Hair follicle dermal papilla cell (primary cell): ENCODE data around the gene GPATCH1. TPM values are rescaled to one million over a fixed set of nuclear protein-coding genes. Genes with fewer than 3 reads are reported as not detected.

ENCODE experiments used
- small RNA-seq: library from RNA; depleted of rRNA; stranded (forward); fragments of <200 nt; gene quantifications from one replicate; pipeline ENCODE3, GENCODE V24; 2012
- total RNA-seq: library from RNA; depleted of rRNA; stranded (reverse); fragments of >200 nt; gene quantifications from 2 replicates; pipeline ENCODE4 v1.2.3, GENCODE V29; 2012

Gene GPATCH1
- 6.2 and 7.5 TPM in 2 replicates for total RNA-seq

DNA sequence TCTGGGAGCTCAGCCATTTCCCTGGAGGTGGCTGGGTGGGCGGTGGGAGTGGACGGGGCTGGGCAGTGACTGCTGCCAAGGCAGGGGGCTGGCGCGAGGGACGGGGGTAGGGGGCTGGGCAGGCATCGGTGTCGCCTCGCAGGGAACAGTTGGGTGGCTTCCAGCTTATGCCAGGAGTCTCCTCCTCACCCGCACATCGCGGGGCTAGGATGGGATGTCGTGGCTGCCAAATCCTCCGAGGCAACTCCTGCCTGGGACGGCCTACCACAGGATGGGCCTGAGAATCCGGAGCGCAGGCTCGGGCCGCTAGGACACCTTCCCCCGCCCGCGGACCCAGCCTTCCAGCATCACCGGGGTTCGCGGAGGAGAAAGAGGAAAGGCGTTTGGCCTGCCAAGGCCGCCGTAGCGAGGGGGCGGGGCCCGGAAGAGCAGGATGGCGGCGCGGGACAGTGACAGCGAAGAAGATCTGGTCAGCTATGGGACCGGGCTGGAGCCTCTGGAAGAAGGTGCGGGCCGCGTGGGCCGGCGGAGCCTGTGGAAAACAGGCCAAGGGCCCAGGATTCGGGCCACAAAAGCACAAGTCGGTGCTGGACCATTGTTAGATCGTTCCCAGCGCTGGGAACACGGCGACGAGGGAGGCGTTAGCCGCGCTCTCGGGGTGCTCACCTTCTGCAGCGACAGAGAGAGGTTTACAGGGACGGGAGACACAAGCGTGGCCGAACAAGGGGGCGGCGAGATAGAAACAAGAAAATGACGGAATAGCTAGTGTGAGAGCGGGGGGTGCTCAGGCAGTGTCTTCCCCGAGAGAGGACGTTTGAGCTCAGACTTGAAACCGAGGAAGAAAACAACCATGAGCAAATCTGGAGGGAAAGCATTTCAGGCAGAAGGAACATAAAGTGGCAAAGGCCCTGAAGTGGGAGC lies at the start of gene GPATCH1:
Gene GPATCH1, plus strand, starts transcription at position 421 of the 921 bp plus-strand sequence. Its CDS starts 13 bp downstream, at position 434.

DNA sequence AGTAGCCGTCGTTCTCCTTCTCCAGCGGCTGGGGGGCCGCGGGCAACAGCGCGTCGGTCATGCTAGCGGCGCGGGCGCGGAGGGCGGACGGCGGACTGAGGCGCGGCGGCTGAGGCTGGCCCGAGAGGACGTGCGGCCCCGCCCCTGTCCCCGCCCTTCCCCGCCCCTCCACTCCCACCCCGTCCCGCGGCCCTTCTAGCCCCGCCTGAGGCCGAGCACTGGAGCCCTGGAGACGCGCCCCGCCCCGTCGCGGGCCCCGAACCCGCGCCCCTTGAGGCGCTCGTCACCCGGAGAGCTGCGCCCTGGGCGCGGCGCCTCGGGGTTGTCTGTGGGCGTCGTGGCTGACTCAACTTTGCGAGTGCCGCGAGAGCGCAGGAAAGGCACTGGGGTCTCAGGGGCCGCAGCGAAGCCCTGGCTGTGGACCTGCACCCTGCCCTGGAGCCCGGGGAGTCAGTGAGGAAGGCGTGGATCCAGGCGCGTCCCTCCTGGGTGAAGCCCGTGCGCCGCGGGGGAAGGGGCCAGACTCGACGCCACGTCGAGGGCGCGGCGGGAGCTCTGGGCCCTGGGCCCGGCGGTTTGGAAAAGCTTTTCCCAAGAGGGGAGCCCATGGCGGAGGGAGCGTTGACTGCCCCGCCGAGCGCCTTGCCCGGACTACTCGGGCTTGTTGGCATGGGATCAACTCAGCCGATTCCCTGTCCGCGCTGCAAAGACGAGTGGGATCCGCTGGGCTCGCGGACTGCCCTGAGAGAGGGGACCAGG lies 16.0 kb upstream of the GPATCH1 start, which contains the start of gene RHPN2:
Gene RHPN2, minus strand, starts transcription at position 97 of the 759 bp plus-strand sequence. Its CDS starts 36 bp downstream, at position 61.

GRCh38 chr19:33132021-33132420 lies 51.0 kb downstream of the GPATCH1 start, which contains the start of gene WDR88:
Gene WDR88, plus strand, starts transcription at chr19:33132114. Its CDS starts 56 bp downstream, at chr19:33132170.

Small RNAs within 50 kb of the gene (small RNA-seq; reads per million reads assigned to genes)
- gene AC008521.1 = not detected
- not detected for gene AC008521.2

Other genes starting within 250 kb of the GPATCH1 start
- 0.16 TPM in 1 of 2 replicates, not detected in the other for gene SLC7A9, start 211.4 kb upstream of the GPATCH1 start, total RNA-seq
- 24.2 and 24.5 TPM in 2 replicates for gene CEP89, start 109.2 kb upstream of the GPATCH1 start, total RNA-seq
- 2.4 and 2.9 TPM in 2 replicates for gene FAAP24, start 108.9 kb upstream of the GPATCH1 start, total RNA-seq
- gene RHPN2, start 16.3 kb upstream of the GPATCH1 start, total RNA-seq = 4.7 and 7.3 TPM in 2 replicates
- gene WDR88, start 50.9 kb downstream of the GPATCH1 start, total RNA-seq = not detected in 2 replicates
- gene LRP3, start 113.1 kb downstream of the GPATCH1 start, total RNA-seq = 32.8 and 37.0 TPM in 2 replicates
- gene SLC7A10, start 144.7 kb downstream of the GPATCH1 start, total RNA-seq = not detected in 2 replicates
- 0.97 and 1.6 TPM in 2 replicates for gene CEBPA, start 221.4 kb downstream of the GPATCH1 start, total RNA-seq